Stimulated activated CD8-positive, alpha-beta memory T cell treated with anti-CD3 and anti-CD28 coated beads, Interleukin-7, amount 100 ng/mL, for 48 hours (primary cell): ENCODE measurements around the gene KIFC3.
"Not testable (repeated sequence)": the region's sequence is repeated elsewhere in the genome, so short reads cannot be mapped to it uniquely, and the experiment has no call there.

ENCODE experiments used
- DNase-seq, 2 donors: peaks; one replicate each; pipeline ENCODE4 v3.0.0-alpha.2; 2020; ENCODE audit warnings: low read depth in 1 of 2; ENCODE audit errors: extremely low read depth in 1 of 2

Gene KIFC3

GRCh38 chr16:57802341-57803133 lies at the start of gene KIFC3:
Gene KIFC3, minus strand, starts transcription at chr16:57802491. Its CDS starts 4,248 bp downstream, at chr16:57798243.
- peak; percentile 52 to 53 for DNase-seq

GRCh38 chr16:57848181-57848580 lies 45.9 kb upstream of the KIFC3 start:
- DNase-seq: no peak

GRCh38 chr16:57846931-57847330 lies 44.6 kb upstream of the KIFC3 start:
- not testable (repeated sequence) for DNase-seq

- no peak for DNase-seq
These were observed 43.9 kb upstream of the KIFC3 start for GRCh38 chr16:57846078-57846697.

GRCh38 chr16:57845115-57845514 lies 42.8 kb upstream of the KIFC3 start:
- no peak for DNase-seq

- no peak for DNase-seq
These were observed 42.2 kb upstream of the KIFC3 start for GRCh38 chr16:57844416-57845030.

- DNase-seq: no peak
These were observed 41.1 kb upstream of the KIFC3 start for GRCh38 chr16:57843400-57843799.

- no peak for DNase-seq
These were observed 40.3 kb upstream of the KIFC3 start for GRCh38 chr16:57842601-57843000.

- DNase-seq: no peak
These were observed 38.5 kb upstream of the KIFC3 start for GRCh38 chr16:57840833-57841232.

- no peak for DNase-seq
These were observed 35.9 kb upstream of the KIFC3 start for GRCh38 chr16:57838161-57838560.

GRCh38 chr16:57837305-57838125 lies 35.2 kb upstream of the KIFC3 start:
- no peak for DNase-seq

- DNase-seq: not testable (repeated sequence)
These were observed 33.1 kb upstream of the KIFC3 start for GRCh38 chr16:57835439-57835838.

- DNase-seq: no peak
These were observed 32.6 kb upstream of the KIFC3 start for GRCh38 chr16:57834936-57835335.

- DNase-seq: no peak
These were observed 28.7 kb upstream of the KIFC3 start for GRCh38 chr16:57830890-57831484.

GRCh38 chr16:57829969-57830360 lies 27.7 kb upstream of the KIFC3 start:
- no peak for DNase-seq

- DNase-seq: no peak
These were observed 26.2 kb upstream of the KIFC3 start for GRCh38 chr16:57828272-57829161.

GRCh38 chr16:57826706-57827625 lies 24.7 kb upstream of the KIFC3 start:
- no peak for DNase-seq

- DNase-seq: no peak
These were observed 23.8 kb upstream of the KIFC3 start for GRCh38 chr16:57826052-57826451.
